Suprapubic skin (tissue), 3 donors: Measurements from ENCODE around the gene MAN2B1.

Experiments
- POLR2A ChIP-seq, 2 donors: fragments of 450-650 bp; IDR thresholded peaks; one replicate each; pipeline ENCODE4 v1.6.1; 2017; ENCODE audit warnings: antibody characterized with exemption in 2 of 2, mild to moderate bottlenecking in 2 of 2, moderate library complexity in 2 of 2
- TF ChIP-seq, protein P1 (sequence below), 2 donors: fragments of 200-600 bp in 1 of 2; fragments of 450-650 bp in 1 of 2; sonication (generic) in 1 of 2; IDR thresholded peaks; one replicate each; pipeline ENCODE4 v1.5.1; 2016 to 2019; ENCODE audit warnings: antibody characterized with exemption in 2 of 2, mild to moderate bottlenecking in 1 of 2, moderate library complexity in 1 of 2

DNA sequence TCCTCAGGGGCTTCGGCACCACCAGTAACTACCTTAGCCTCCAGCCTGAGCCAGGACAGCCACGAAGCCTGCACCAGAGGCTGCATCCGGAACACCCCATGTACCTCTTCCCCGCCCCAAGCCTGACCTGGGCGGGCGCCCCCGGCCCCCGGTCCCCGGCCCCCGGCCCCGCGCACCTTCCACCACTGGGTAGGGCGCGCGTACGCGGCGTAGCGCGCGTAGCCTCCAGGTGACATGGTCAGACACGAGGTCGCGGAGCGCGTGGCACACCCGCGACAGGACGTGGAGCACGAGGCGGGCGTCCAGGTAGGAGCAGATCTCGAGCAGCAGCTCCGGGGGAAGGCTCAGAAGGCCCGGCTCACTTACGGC lies 29.4 kb upstream of the MAN2B1 start:
- TF ChIP-seq, protein P1, sequence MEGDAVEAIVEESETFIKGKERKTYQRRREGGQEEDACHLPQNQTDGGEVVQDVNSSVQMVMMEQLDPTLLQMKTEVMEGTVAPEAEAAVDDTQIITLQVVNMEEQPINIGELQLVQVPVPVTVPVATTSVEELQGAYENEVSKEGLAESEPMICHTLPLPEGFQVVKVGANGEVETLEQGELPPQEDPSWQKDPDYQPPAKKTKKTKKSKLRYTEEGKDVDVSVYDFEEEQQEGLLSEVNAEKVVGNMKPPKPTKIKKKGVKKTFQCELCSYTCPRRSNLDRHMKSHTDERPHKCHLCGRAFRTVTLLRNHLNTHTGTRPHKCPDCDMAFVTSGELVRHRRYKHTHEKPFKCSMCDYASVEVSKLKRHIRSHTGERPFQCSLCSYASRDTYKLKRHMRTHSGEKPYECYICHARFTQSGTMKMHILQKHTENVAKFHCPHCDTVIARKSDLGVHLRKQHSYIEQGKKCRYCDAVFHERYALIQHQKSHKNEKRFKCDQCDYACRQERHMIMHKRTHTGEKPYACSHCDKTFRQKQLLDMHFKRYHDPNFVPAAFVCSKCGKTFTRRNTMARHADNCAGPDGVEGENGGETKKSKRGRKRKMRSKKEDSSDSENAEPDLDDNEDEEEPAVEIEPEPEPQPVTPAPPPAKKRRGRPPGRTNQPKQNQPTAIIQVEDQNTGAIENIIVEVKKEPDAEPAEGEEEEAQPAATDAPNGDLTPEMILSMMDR (IDR thresholded peaks at IDR 0.05): no peak
- no peak for TF ChIP-seq POLR2A (IDR thresholded peaks at IDR 0.05)
